ENCODE results near the gene ACTRT3. TPM values are rescaled to one million over a fixed set of nuclear protein-coding genes. Genes with fewer than 3 reads are reported as not detected.

Gene ACTRT3
- polyA plus RNA-seq, 2 of the 4 experiments (the other 2 are of a cell fraction) = 1.8 to 3.3 TPM

DNA sequence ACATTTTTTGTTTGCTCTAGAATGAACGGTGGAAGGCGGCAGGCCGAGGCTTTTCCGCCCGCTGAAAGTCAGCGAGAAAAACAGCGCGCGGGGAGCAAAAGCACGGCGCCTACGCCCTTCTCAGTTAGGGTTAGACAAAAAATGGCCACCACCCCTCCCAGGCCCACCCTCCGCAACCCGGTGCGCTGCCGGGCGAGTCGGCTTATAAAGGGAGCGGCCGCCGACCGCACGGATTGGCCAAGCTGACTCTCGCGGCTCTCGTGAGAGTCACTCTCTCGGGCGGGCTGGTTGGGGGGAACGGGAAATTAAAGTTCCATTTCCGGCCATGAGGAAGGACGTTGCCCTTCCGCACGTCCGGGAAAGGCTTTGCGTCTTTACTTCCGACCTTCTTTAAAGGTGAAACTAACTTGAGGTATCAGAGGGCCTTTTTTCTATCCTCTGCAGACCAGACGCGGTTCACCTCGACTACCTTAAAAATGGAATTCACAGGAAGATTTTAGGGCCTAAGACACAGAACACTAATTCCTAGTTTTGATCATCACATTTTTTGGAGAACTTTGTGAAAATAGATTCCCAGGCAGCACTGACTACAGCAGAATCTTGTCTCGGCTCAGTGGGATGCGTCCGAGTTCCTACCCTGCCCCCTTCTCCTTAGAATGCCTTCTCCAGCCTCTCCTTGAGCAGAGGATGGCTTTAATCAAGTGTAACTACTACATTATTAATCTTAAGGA is 4.3 kb downstream of the ACTRT3 start, which contains the start of gene TERC (continued):
- TF ChIP-seq PHF8 (IDR thresholded peaks at IDR 0.05; ENCODE audit: borderline replicate concordance, low read depth) (peak; percentile 87; the same call in 1 of the 2 replicates), HOXA7 (CRISPR knock-in tag; IDR thresholded peaks at IDR 0.05) (peak; percentile 96), PBX3 (IDR thresholded peaks at IDR 0.05) (peak; percentile 87), SREBF2 (IDR thresholded peaks at IDR 0.05) (no peak), MAZ (IDR thresholded peaks at IDR 0.05; ENCODE audit: borderline replicate concordance, low read depth, low read length) (no peak)
- TF ChIP-seq, protein P1, sequence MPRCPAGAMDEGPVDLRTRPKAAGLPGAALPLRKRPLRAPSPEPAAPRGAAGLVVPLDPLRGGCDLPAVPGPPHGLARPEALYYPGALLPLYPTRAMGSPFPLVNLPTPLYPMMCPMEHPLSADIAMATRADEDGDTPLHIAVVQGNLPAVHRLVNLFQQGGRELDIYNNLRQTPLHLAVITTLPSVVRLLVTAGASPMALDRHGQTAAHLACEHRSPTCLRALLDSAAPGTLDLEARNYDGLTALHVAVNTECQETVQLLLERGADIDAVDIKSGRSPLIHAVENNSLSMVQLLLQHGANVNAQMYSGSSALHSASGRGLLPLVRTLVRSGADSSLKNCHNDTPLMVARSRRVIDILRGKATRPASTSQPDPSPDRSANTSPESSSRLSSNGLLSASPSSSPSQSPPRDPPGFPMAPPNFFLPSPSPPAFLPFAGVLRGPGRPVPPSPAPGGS (IDR thresholded peaks at IDR 0.05) = peak; percentile 96; the same call in 2 of the 3 replicates

DNA sequence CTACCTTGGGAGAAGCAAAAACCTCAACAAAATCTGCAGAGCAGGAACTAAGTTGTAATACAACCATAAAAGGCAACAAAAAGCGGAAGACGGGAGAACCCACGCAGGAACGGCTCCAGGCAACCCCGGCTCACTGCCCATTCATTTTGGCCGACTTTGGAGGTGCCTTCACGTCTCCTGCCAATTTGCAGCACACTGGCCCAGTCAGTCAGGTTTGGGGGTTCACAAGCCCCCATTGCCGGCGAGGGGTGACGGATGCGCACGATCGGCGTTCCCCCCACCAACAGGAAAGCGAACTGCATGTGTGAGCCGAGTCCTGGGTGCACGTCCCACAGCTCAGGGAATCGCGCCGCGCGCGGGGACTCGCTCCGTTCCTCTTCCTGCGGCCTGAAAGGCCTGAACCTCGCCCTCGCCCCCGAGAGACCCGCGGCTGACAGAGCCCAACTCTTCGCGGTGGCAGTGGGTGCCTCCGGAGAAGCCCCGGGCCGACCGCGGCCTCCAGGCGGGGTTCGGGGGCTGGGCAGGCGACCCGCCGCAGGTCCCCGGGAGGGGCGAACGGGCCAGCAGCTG is 5.0 kb downstream of the ACTRT3 start:
- ChIA-PET POLR2A (interaction anchor here (0.6 to 1.5 kb wide), 6 partner anchors 9 to 1729 kb away, joined by 3 to 18 read pairs (median 6); partner anchors contain the start of genes MYNN and SEC62), CTCF (interaction anchor here (0.6 to 2.6 kb wide), 3 partner anchors 8 to 615 kb away, joined by 3 to 13 read pairs (median 10); partner anchors contain the start of gene MYNN)
- H3K4me3 ChIP-seq = peak overlapping the region; percentile 92
- H3K9me3 ChIP-seq = peaks cover 18% of the 10 kb centered on the region
- peak; percentile 37 to 53 for ATAC-seq
- H3K4me1 ChIP-seq = no peaks in the 10 kb centered on the region
- FAIRE-seq = no peak
- DNase-seq (ENCODE audit: low read depth in 1 of 2, low spot score in 1 of 2) = peak; percentile 19 to 50
- H3K27ac ChIP-seq = peak overlapping the region; percentile 95 to 99
- WGBS (ENCODE audit: missing lambda C conversion rate) = 4% methylated on average over 24 of the region's 46 CpGs
- H3K4me2 ChIP-seq = peak overlapping the region; percentile 85
- TF ChIP-seq, protein P2, sequence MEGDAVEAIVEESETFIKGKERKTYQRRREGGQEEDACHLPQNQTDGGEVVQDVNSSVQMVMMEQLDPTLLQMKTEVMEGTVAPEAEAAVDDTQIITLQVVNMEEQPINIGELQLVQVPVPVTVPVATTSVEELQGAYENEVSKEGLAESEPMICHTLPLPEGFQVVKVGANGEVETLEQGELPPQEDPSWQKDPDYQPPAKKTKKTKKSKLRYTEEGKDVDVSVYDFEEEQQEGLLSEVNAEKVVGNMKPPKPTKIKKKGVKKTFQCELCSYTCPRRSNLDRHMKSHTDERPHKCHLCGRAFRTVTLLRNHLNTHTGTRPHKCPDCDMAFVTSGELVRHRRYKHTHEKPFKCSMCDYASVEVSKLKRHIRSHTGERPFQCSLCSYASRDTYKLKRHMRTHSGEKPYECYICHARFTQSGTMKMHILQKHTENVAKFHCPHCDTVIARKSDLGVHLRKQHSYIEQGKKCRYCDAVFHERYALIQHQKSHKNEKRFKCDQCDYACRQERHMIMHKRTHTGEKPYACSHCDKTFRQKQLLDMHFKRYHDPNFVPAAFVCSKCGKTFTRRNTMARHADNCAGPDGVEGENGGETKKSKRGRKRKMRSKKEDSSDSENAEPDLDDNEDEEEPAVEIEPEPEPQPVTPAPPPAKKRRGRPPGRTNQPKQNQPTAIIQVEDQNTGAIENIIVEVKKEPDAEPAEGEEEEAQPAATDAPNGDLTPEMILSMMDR (IDR thresholded peaks at IDR 0.05) = no peak
- TF ChIP-seq JUNB (IDR thresholded peaks at IDR 0.05) (no peak), POLR2AphosphoS2 (conservative IDR thresholded peaks at IDR 0.05; ENCODE audit: low read length) (no peak), FOXS1 (CRISPR knock-in tag; IDR thresholded peaks at IDR 0.05) (no peak), ZSCAN20 (CRISPR knock-in tag; IDR thresholded peaks at IDR 0.05) (no peak), RAD21 (conservative IDR thresholded peaks at IDR 0.05 in 1 of 2, IDR thresholded peaks at IDR 0.05 in 1 of 2) (no peak), FOSL2 (IDR thresholded peaks at IDR 0.05) (no peak), FOSL2 (CRISPR knock-in tag; IDR thresholded peaks at IDR 0.05) (no peak), ESRRA (IDR thresholded peaks at IDR 0.05; ENCODE audit: borderline replicate concordance, low read length) (no peak), ZNF302 (CRISPR knock-in tag; IDR thresholded peaks at IDR 0.05) (no peak), PHF8 (IDR thresholded peaks at IDR 0.05; ENCODE audit: borderline replicate concordance, low read depth) (no peak), TP53 (CRISPR knock-in tag; IDR thresholded peaks at IDR 0.05) (no peak), ZC3H11A (IDR thresholded peaks at IDR 0.05) (no peak), ZFP36 (IDR thresholded peaks at IDR 0.05; ENCODE audit: borderline replicate concordance, partially characterized antibody) (no peak), EHMT2 (IDR thresholded peaks at IDR 0.05; ENCODE audit: low read depth) (no peak), TFCP2L1 (CRISPR knock-in tag; IDR thresholded peaks at IDR 0.05) (no peak), RNF2 (IDR thresholded peaks at IDR 0.05; ENCODE audit: borderline replicate concordance, low read depth) (0 out of 2 replicates have a peak, but pooled peaks have one; percentile 46), RARB (CRISPR knock-in tag; IDR thresholded peaks at IDR 0.05) (no peak), HOXB5 (CRISPR knock-in tag; IDR thresholded peaks at IDR 0.05) (0 out of 2 replicates have a peak, but pooled peaks have one; percentile 23), POLR2A (IDR thresholded peaks at IDR 0.05; ENCODE audit: low read length) (peak; percentile 72)
- TF ChIP-seq, protein P3, sequence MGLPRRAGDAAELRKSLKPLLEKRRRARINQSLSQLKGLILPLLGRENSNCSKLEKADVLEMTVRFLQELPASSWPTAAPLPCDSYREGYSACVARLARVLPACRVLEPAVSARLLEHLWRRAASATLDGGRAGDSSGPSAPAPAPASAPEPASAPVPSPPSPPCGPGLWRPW (IDR thresholded peaks at IDR 0.05) = no peak
- TF ChIP-seq, protein P4, sequence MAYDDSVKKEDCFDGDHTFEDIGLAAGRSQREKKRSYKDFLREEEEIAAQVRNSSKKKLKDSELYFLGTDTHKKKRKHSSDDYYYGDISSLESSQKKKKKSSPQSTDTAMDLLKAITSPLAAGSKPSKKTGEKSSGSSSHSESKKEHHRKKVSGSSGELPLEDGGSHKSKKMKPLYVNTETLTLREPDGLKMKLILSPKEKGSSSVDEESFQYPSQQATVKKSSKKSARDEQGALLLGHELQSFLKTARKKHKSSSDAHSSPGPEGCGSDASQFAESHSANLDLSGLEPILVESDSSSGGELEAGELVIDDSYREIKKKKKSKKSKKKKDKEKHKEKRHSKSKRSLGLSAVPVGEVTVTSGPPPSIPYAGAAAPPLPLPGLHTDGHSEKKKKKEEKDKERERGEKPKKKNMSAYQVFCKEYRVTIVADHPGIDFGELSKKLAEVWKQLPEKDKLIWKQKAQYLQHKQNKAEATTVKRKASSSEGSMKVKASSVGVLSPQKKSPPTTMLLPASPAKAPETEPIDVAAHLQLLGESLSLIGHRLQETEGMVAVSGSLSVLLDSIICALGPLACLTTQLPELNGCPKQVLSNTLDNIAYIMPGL (CRISPR knock-in tag; IDR thresholded peaks at IDR 0.05; ENCODE audit: borderline replicate concordance) = peak; percentile 80; the same call in 1 of the 2 replicates

All from A549 (cell line).